A549 (cell line): ENCODE data around the gene ARSK.
A peak's percentile ranks its signal among the peaks of the same experiment; 100 is the strongest.

Experiments used
- CBX2 ChIP-seq: fragments of 200-600 bp; sonication (generic); IDR thresholded peaks from 2 replicates; pipeline ENCODE4 v1.6.1; 2016; ENCODE audit warnings: low read depth, mild to moderate bottlenecking, borderline replicate concordance
- CTCF ChIP-seq: fragments of >200 bp; sonication (Bioruptor Twin); formaldehyde crosslinking; IDR thresholded peaks from 3 replicates; pipeline ENCODE4 v1.5.1; 2016
- EHMT2 ChIP-seq: fragments of 200-600 bp; sonication (generic); IDR thresholded peaks from 2 replicates; pipeline ENCODE4 v1.6.1; 2016; ENCODE audit warnings: antibody characterized with exemption, low read depth, mild to moderate bottlenecking, moderate library complexity
- ELK1 ChIP-seq: fragments of 150-350 bp; IDR thresholded peaks from 2 replicates; pipeline ENCODE4 v1.6.1; 2014; ENCODE audit warnings: low read depth, mild to moderate bottlenecking, low read length
- ESRRA ChIP-seq: fragments of 150-350 bp; IDR thresholded peaks from 2 replicates; pipeline ENCODE4 v1.6.1; 2014; ENCODE audit warnings: mild to moderate bottlenecking, low read length, borderline replicate concordance
- FOSL2 ChIP-seq, 2 experiments: fragments of 450-650 bp in 1 of 2; fragments of >200 bp in 1 of 2; sonication (Bioruptor Twin) in 1 of 2; formaldehyde crosslinking; IDR thresholded peaks; 2 replicates each; pipeline versions ENCODE4 v1.5.0 to v1.6.1; 2016 to 2020; ENCODE audit warnings: mild to moderate bottlenecking in 1 of 2, moderate library complexity in 1 of 2
- JUNB ChIP-seq: fragments of >200 bp; sonication (Bioruptor Twin); formaldehyde crosslinking; IDR thresholded peaks from 2 replicates; pipeline ENCODE4 v1.6.1; 2016
- PHF8 ChIP-seq: fragments of 200-600 bp; sonication (generic); IDR thresholded peaks from 2 replicates; pipeline ENCODE4 v1.6.1; 2016; ENCODE audit warnings: low read depth, mild to moderate bottlenecking, antibody characterized with exemption, moderate library complexity, borderline replicate concordance
- POLR2A ChIP-seq: IDR thresholded peaks from 2 replicates; pipeline ENCODE4 v1.6.1; 2012; ENCODE audit warnings: mild to moderate bottlenecking, low read length
- RAD21 ChIP-seq, 2 experiments: fragments of >200 bp in 1 of 2; sonication (Bioruptor Twin) in 1 of 2; formaldehyde crosslinking in 1 of 2; IDR thresholded peaks in 1 of 2; conservative IDR thresholded peaks in 1 of 2; 2 replicates in 1 of 2; 3 replicates in 1 of 2; pipeline ENCODE4 v1.6.1; 2012 to 2018; ENCODE audit warnings: inconsistent platforms in 1 of 2
- SMC3 ChIP-seq: fragments of >200 bp; sonication (Bioruptor Twin); formaldehyde crosslinking; IDR thresholded peaks from 3 replicates; pipeline ENCODE4 v1.6.1; 2018; ENCODE audit warnings: inconsistent platforms
- SREBF2 ChIP-seq: fragments of 450-650 bp; IDR thresholded peaks from 2 replicates; pipeline ENCODE4 v1.6.1; 2014; ENCODE audit warnings: mild to moderate bottlenecking, moderate library complexity
- USF2 ChIP-seq: fragments of 450-650 bp; IDR thresholded peaks from 2 replicates; pipeline ENCODE4 v1.6.1; 2014; ENCODE audit warnings: antibody characterized with exemption

DNA sequence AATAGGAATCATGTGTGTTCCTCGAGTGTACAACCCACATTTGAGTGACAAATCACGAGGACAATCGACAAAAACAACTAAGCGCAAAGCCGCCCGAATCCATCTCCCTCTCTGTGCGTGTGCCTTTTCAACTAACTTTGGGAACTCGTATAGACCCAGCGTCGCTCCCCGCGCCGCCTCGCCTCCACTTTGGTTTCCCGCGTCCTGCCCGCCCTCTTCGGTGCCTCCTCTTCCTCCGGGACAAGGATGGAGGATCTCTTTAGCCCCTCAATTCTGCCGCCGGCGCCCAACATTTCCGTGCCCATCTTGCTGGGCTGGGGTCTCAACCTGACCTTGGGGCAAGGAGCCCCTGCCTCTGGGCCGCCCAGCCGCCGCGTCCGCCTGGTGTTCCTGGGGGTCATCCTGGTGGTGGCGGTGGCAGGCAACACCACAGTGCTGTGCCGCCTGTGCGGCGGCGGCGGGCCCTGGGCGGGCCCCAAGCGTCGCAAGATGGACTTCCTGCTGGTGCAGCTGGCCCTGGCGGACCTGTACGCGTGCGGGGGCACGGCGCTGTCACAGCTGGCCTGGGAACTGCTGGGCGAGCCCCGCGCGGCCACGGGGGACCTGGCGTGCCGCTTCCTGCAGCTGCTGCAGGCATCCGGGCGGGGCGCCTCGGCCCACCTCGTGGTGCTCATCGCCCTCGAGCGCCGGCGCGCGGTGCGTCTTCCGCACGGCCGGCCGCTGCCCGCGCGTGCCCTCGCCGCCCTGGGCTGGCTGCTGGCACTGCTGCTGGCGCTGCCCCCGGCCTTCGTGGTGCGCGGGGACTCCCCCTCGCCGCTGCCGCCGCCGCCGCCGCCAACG lies 65.3 kb downstream of the ARSK start, which contains the start of gene GPR150:
- TF ChIP-seq CTCF: no peak
- no peak for TF ChIP-seq SMC3
- peak; percentile 36 for TF ChIP-seq POLR2A
- no peak for TF ChIP-seq ESRRA
- TF ChIP-seq ELK1: no peak
- no peak for TF ChIP-seq FOSL2 (IDR thresholded peaks at IDR 0.05)
- no peak for TF ChIP-seq FOSL2 (CRISPR knock-in tag; IDR thresholded peaks at IDR 0.05)
- no peak for TF ChIP-seq RAD21 (conservative IDR thresholded peaks at IDR 0.05 in 1 of 2, IDR thresholded peaks at IDR 0.05 in 1 of 2)
- no peak for TF ChIP-seq JUNB
- no peak for TF ChIP-seq USF2
- no peak for TF ChIP-seq SREBF2
- no peak for TF ChIP-seq CBX2
- TF ChIP-seq EHMT2: no peak
- no peak for TF ChIP-seq PHF8
